ENCODE results near the gene EEFSEC.

The EEFSEC gene

DNA sequence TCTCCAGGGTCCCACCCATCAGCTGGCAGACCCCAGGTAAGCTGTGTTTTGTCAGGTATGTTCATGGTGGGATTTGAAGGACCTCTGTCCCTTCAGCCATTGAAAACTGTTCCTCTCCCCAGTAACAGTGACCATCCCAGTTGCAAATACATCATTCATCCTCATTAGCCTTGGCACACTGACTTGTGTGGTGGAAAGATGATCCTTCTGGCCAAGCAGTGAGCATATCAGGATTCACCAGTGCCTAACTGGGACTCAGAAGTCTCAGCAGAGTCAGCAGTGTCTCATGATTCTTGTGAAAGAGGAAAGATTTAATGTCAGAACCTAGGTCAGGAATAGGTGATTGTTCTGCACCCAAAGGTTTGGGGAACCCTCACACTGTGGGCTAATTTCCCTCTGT, 223.2 kb downstream of the EEFSEC start:
- Mint-ChIP-seq H3K27me3 (no peaks in the 10 kb centered on the region), H3K27ac (no peak overlapping the region)

DNA sequence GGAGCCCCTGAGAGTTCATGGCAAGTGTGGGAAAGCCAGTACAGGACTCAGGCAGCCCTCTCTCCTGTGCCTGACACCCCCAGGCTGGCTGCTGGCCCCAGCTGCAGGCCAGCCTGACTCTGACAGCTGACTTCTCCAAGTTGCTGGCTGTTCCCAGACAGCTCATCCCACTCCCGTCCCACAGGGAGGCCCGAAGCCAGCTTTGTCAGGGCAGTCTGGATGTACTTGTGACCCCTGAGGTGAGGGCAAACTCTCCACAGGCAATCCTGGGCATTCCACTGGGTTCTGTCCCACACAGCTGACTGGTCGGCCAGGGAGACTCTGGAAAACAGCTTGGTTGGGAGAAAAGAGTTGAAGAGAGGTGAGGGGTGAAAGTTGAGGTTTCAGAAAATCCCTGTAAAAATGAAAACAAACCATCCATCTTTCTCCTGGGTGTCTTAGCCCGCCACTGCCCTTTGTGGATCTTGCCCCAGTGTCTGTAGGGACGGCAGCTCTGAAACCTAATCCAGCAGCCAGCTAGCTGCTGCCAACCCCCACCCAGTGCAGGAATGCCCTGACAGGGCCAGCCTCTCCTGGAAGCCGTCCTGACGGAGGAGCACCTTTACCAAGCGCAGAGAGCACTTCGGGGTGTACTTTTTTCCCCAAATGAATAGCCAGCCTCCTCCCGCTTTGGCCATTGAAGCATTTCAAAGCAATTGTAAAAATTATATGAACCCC, 225.5 kb downstream of the EEFSEC start:
- H3K36me3 Mint-ChIP-seq, result peaks cover 2% of the 10 kb centered on the region
- H3K4me1 Mint-ChIP-seq, result peaks cover 8% of the 10 kb centered on the region
- H3K9me3 Mint-ChIP-seq, result no peaks in the 10 kb centered on the region
- no peak overlapping the region for H3K4me3 Mint-ChIP-seq
- no peaks in the 10 kb centered on the region for H3K27me3 Mint-ChIP-seq
- H3K27ac Mint-ChIP-seq, result no peak overlapping the region

More for the DNA sequence above, 223.2 kb downstream of the EEFSEC start:
- Mint-ChIP-seq H3K4me1 (peaks cover 4% of the 10 kb centered on the region), H3K36me3 (peaks cover 4% of the 10 kb centered on the region), H3K9me3 (no peaks in the 10 kb centered on the region), H3K4me3 (no peak overlapping the region)

- peaks cover 2% of the 10 kb centered on the region for H3K36me3 Mint-ChIP-seq
- H3K27ac Mint-ChIP-seq, result no peak overlapping the region
- no peak overlapping the region for H3K4me3 Mint-ChIP-seq
- no peaks in the 10 kb centered on the region for H3K9me3 Mint-ChIP-seq
- no peaks in the 10 kb centered on the region for H3K27me3 Mint-ChIP-seq
- peaks cover 8% of the 10 kb centered on the region for H3K4me1 Mint-ChIP-seq
Observed at GRCh38 chr3:128379367-128380160, 226.3 kb downstream of the EEFSEC start.

DNA sequence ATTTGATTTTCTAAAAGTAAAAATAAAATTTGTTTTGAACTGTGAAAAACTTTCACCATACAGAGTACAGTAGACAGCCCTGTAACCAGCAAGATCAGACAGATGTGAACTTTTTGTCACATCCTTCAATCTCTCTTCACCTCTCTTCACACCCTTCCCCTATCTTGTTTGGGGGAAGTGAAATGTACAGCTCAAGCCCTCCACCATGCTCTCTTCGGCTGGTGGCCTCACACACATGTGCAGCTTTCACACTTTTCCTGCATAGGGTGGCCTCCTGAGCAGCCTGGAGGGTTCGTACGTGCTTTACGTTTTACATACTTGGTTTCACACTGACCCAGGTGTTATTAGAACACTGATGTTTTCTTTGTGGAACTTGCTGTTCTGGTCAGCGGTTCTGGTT, 227.0 kb downstream of the EEFSEC start:
- no peak overlapping the region for H3K4me3 Mint-ChIP-seq

DNA sequence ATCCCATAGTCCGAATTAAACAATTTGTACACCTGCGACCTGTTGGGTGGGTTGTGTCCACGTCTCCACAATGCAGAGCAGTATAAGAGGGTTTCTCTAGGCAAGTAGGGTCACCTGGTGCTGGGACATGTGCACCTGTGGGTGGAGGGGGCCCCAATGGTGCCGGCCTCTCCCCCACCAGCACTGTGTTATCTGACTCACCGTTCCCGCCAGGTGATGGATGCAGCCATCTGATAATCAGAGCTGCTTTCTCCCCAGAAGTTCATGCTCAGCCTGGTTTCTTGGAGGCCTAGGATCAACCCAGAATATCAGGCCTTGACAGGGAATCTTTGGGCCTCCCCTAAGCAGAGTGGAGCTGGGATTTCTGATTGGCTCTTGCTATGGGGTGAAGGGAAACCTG, 227.4 kb downstream of the EEFSEC start:
- no peaks in the 10 kb centered on the region for H3K9me3 Mint-ChIP-seq
- H3K4me1 Mint-ChIP-seq, result peaks cover 8% of the 10 kb centered on the region
- H3K4me3 Mint-ChIP-seq, result no peak overlapping the region
- no peak overlapping the region for H3K27ac Mint-ChIP-seq
- H3K27me3 Mint-ChIP-seq, result no peaks in the 10 kb centered on the region
- H3K36me3 Mint-ChIP-seq, result no peaks in the 10 kb centered on the region

More for the DNA sequence above, 227.0 kb downstream of the EEFSEC start:
- Mint-ChIP-seq H3K27ac (no peak overlapping the region), H3K4me1 (peaks cover 8% of the 10 kb centered on the region), H3K9me3 (no peaks in the 10 kb centered on the region), H3K27me3 (no peaks in the 10 kb centered on the region), H3K36me3 (peaks cover 2% of the 10 kb centered on the region)

DNA sequence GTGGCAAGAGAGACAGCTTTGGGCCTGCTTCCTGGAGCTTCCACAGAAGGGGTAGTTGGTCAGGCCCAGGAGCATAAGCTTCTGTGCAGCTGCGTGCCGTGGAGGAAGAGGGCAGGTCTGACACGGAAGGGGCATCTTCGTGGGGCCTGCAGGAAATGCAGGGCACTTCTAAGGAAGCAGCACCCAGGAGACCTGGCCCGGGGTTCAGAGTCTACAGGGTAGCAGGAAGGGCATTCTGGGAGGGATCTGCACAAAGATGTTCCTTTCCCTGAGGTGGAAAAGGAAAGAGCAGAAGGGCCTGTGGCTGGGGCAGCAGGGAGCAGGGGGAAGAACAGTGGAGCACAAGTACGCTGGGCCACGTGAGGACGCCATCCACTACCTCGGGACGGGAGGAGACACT, 228.3 kb downstream of the EEFSEC start:
- no peak overlapping the region for H3K27ac Mint-ChIP-seq
- H3K4me3 Mint-ChIP-seq, result no peak overlapping the region
- peaks cover 8% of the 10 kb centered on the region for H3K4me1 Mint-ChIP-seq

GRCh38 chr3:128382221-128382807, 229.0 kb downstream of the EEFSEC start:
- H3K27ac Mint-ChIP-seq, result no peak overlapping the region

More for the DNA sequence above, 228.3 kb downstream of the EEFSEC start:
- H3K9me3 Mint-ChIP-seq, result no peaks in the 10 kb centered on the region
- H3K27me3 Mint-ChIP-seq, result no peaks in the 10 kb centered on the region
- H3K36me3 Mint-ChIP-seq, result peaks cover 1% of the 10 kb centered on the region

DNA sequence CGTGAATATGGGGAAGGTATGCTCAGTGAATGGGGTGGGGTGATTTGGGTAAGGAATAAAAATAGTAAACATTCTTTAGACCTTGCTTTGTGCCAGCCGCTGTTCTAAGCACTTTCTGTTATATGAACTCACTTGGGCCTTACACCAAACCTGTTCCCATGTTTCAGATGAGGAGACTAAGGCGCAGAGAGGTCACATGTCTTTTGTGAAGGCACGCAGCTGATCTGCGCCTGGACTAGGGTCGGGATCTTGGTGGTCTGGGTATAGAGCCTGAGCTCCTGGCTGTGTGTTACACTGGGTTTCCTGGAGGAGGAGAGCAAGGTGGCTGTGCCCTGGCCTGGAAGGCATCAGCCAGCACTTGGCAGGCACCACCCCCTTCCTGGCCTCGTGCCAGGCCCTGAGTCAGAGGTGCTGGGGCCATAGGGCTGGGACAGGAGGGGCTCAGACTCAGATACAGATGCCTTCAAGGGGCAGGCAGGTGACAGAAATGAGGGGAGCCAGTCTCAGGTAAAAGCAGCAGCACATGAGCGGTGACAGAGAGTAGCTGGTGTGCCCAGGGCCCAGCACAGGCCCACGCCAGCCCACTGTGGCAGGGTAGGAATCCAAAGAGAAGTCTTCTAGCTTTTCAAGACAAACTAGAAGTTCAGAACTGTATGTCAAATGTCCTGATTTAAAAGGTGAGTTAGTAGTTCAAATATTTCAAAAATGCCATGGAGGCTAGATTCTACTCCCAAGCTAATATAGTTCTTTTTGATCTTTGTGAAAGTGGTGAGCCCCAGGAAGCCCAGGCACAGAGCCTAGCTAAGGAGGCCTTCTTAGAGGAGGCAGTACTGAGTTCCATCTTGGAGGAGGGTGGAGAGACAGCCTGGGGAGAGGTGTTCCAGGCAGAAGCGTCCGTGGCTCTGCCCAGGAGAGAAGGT, 230.3 kb downstream of the EEFSEC start:
- Mint-ChIP-seq H3K9me3 (no peaks in the 10 kb centered on the region), H3K27me3 (no peaks in the 10 kb centered on the region), H3K4me3 (no peak overlapping the region), H3K27ac (no peak overlapping the region), H3K4me1 (peaks cover 8% of the 10 kb centered on the region), H3K36me3 (peaks cover 4% of the 10 kb centered on the region)

More at GRCh38 chr3:128382221-128382807, 229.0 kb downstream of the EEFSEC start:
- peaks cover 8% of the 10 kb centered on the region for H3K4me1 Mint-ChIP-seq
- H3K36me3 Mint-ChIP-seq, result peaks cover 4% of the 10 kb centered on the region
- H3K27me3 Mint-ChIP-seq, result no peaks in the 10 kb centered on the region
- no peak overlapping the region for H3K4me3 Mint-ChIP-seq
- no peaks in the 10 kb centered on the region for H3K9me3 Mint-ChIP-seq

- Mint-ChIP-seq H3K27me3 (no peaks in the 10 kb centered on the region), H3K9me3 (no peaks in the 10 kb centered on the region), H3K4me3 (no peak overlapping the region), H3K27ac (no peak overlapping the region), H3K36me3 (peaks cover 4% of the 10 kb centered on the region), H3K4me1 (peaks cover 6% of the 10 kb centered on the region)
Observed at GRCh38 chr3:128385080-128385832, 232.0 kb downstream of the EEFSEC start.

GRCh38 chr3:128388932-128389331, 235.7 kb downstream of the EEFSEC start:
- Mint-ChIP-seq H3K9me3 (no peaks in the 10 kb centered on the region), H3K27me3 (no peaks in the 10 kb centered on the region), H3K4me1 (no peaks in the 10 kb centered on the region), H3K36me3 (peaks cover 4% of the 10 kb centered on the region), H3K27ac (no peak overlapping the region), H3K4me3 (no peak overlapping the region)

DNA sequence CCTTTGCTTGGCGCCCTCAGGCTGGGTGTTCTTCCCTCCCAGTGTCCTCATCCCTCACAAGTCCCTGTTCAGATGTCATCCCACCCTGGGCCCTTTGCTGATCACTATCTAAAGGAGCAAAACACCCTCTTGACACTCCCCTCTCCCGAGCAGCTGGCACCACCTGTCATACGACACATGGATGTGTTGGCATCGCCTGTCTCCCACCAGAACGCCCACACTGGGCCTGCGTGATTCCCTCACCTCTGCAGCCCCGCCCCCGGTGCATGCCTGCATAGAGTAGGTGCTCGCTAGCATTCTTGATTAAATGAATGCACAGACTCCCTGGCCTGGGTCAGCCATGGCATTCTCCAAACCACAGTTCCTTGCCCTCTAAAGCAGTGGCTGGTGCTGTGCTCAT, 237.6 kb downstream of the EEFSEC start:
- Mint-ChIP-seq H3K27me3 (no peaks in the 10 kb centered on the region), H3K4me1 (no peaks in the 10 kb centered on the region), H3K36me3 (peaks cover 4% of the 10 kb centered on the region), H3K4me3 (no peak overlapping the region), H3K27ac (no peak overlapping the region), H3K9me3 (no peaks in the 10 kb centered on the region)

DNA sequence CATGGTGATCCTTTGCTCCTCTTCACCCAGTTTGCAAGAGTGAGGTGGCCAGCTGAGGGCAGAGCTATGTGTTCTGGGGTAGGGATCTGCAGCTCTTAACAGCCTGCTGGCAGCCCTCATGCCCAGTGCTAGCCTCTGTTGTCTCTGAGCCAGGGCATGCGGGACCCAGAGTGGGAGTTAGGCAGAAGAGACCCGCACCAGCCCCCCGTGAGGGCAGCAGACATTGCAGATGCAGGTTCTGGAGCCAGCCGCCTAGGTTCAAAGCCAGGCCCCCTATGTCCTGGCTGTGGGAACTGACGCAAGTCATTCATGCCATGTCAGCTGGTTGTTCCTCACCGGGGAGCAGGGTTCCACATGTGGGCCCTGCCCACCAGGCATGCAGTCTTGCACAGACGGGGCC, 238.7 kb downstream of the EEFSEC start:
- H3K27ac Mint-ChIP-seq, result no peak overlapping the region
- no peak overlapping the region for H3K4me3 Mint-ChIP-seq
- H3K9me3 Mint-ChIP-seq, result no peaks in the 10 kb centered on the region
- H3K36me3 Mint-ChIP-seq, result peaks cover 3% of the 10 kb centered on the region
- no peaks in the 10 kb centered on the region for H3K4me1 Mint-ChIP-seq
- H3K27me3 Mint-ChIP-seq, result no peaks in the 10 kb centered on the region

DNA sequence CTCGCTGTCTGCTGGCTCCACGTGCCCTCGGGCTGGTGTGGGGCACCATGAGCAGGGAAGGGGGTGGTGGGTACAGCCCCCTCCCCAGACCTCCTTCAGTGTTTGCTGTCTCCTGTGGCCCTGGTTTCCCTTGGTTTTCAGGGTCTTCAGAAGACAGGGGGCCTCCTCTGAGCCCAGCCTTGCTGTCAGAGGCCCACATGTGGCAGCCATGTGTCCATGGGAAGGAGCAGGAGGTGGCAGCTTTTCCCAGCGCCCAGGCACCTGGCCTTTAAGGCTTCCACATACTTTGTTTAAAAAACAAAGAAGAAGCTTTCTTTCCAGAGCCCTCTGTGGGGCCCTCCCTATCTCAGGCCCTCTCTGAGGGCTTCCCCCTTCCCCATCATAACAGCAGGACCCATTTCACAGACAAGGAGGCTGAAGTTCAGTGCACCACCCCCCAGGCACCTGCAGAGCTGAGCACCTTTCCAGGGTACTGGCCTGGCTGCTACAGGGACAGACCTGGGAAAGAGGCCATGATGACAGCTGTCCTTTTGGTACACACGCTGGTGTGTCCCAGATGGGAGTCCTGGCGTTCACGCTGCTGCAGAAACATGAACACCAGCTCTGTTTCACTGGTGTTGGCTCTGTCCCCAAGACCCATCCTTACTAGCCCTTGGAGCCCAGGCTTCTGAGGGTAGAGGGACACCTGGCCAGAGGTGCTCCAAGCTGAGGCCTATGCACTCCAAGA, 239.7 kb downstream of the EEFSEC start:
- H3K9me3 Mint-ChIP-seq, result no peaks in the 10 kb centered on the region
- no peaks in the 10 kb centered on the region for H3K27me3 Mint-ChIP-seq
- H3K4me3 Mint-ChIP-seq, result no peak overlapping the region
- H3K4me1 Mint-ChIP-seq, result no peaks in the 10 kb centered on the region
- no peaks in the 10 kb centered on the region for H3K36me3 Mint-ChIP-seq
- no peak overlapping the region for H3K27ac Mint-ChIP-seq

DNA sequence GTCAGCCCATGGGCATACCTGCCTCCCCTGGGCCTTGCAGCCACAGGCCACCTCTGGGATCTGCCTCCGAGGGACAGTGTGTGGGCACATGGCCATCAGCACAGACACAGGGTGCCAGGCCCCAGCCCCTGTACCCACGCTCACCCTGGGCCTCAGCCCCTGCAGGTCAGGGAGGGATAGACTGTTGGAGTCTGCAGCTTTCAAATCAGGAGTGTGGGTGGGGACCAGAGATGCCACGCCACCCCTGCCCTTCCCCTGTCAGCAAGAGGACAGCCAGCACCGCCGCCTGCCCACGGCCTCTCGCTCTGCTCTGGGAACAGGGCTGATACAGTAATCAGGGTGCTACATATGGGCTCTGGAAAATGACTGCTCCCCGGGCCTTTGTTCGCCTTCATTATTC, 240.8 kb downstream of the EEFSEC start:
- Mint-ChIP-seq H3K27ac (no peak overlapping the region), H3K9me3 (no peaks in the 10 kb centered on the region)

More for the DNA sequence above, 240.8 kb downstream of the EEFSEC start:
- Mint-ChIP-seq H3K4me3 (no peak overlapping the region), H3K4me1 (no peaks in the 10 kb centered on the region), H3K36me3 (no peaks in the 10 kb centered on the region), H3K27me3 (no peaks in the 10 kb centered on the region)

All from activated naive CD4-positive, alpha-beta T cell treated with anti-CD3 and anti-CD28 coated beads, Interleukin-2, amount 50 U/mL, for 24 hours (primary cell).